ENCODE measurements around the gene MCC. TPM values are rescaled to one million over a fixed set of nuclear protein-coding genes. Genes with fewer than 3 reads are reported as not detected.

MCC gene
- total RNA-seq, 1 donor from 2014 or later = 20.6 TPM

DNA sequence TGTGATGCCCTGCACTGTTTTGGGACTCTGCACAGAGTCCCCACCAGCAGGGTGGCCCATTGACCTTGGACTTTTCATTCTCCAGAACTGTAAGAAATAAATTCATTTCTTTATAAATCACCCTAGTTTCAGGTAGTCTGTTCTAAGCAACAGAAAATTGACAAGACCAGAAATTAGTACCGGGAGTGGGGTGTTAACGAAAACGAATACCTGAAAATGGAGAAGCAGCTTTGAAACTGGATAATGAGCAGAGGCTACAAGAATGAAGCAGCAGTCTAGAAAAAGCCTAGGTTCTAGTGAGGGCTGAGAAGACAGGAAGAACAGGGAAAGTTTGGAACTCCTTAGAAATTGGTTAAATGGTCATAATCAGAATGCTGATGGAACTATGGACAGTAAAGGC is 2.1 kb upstream of the MCC start:
- Histone ChIP-seq H3K27ac (no peak overlapping the region), H3K36me3 (no peaks in the 10 kb centered on the region), H3K27me3 (ENCODE audit: low read depth) (peaks cover 60% of the 10 kb centered on the region), H3K4me1 (peaks cover 23% of the 10 kb centered on the region), H3K9me3 (peaks cover 7% of the 10 kb centered on the region), H3K4me3 (no peak overlapping the region)
- intact Hi-C loops (cut with DNase I) = no loop called here
- TF ChIP-seq, protein P1, sequence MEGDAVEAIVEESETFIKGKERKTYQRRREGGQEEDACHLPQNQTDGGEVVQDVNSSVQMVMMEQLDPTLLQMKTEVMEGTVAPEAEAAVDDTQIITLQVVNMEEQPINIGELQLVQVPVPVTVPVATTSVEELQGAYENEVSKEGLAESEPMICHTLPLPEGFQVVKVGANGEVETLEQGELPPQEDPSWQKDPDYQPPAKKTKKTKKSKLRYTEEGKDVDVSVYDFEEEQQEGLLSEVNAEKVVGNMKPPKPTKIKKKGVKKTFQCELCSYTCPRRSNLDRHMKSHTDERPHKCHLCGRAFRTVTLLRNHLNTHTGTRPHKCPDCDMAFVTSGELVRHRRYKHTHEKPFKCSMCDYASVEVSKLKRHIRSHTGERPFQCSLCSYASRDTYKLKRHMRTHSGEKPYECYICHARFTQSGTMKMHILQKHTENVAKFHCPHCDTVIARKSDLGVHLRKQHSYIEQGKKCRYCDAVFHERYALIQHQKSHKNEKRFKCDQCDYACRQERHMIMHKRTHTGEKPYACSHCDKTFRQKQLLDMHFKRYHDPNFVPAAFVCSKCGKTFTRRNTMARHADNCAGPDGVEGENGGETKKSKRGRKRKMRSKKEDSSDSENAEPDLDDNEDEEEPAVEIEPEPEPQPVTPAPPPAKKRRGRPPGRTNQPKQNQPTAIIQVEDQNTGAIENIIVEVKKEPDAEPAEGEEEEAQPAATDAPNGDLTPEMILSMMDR (IDR thresholded peaks at IDR 0.05) = no peak
- DNase-seq (no peak), ATAC-seq (no peak)

DNA sequence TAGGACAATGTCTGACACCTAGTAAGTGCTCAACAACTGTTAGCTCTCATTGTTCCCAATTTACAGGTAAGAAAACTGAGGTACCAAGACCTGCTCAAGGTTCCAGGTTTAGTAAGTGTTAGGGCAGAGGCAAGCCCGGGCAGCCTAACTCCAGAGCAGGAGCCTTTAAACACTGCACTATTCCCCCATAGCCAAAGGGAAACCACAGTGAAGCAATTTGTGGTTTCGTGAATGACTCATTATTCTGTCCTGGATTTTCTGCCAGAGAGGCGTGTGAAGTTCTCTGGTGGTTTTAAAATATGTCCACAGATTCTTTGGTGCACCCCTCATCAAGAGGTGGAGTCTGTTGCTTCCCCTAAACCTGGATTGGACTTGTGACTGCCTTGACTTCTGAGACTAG is 1.0 kb upstream of the MCC start:
- Histone ChIP-seq H3K27me3 (ENCODE audit: low read depth) (peaks cover 64% of the 10 kb centered on the region), H3K4me1 (peaks cover 23% of the 10 kb centered on the region), H3K36me3 (no peaks in the 10 kb centered on the region), H3K9me3 (peaks cover 7% of the 10 kb centered on the region), H3K4me3 (no peak overlapping the region), H3K27ac (peak overlapping the region; percentile 24)
- no peak for DNase-seq
- intact Hi-C loops (cut with DNase I) = no loop called here
- TF ChIP-seq, protein P1 (IDR thresholded peaks at IDR 0.05) = no peak
- ATAC-seq = peak; percentile 78 to 84

DNA sequence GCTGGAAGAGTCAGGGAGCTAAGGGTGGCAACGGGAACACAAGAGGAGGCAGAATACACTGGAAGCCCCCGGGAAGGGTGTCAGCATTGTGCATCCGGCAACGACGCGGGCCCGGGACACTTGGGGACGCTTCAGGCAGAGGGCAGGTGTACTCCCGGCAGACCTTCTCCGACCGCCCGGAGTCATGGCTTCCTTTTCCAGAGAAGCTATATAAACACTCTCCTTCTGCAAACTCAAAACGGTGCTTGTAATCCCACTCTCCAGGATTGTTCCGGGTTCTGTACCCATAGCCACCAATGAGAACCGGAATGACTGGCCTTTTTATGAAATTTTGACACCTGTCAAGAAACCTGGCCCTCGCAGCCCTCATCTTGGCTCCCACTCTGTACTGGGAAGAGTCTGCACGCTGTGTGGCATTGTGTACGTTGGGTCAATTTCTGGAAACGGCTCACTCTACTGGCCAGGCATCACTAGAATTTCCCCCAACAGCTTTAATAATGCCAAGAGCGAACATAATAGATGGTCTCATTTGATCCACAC is 462 bp upstream of the MCC start:
- Histone ChIP-seq H3K36me3 (no peaks in the 10 kb centered on the region), H3K27me3 (ENCODE audit: low read depth) (peaks cover 64% of the 10 kb centered on the region), H3K4me3 (peak overlapping the region; percentile 58), H3K9me3 (peaks cover 7% of the 10 kb centered on the region), H3K27ac (peak overlapping the region; percentile 24), H3K4me1 (peaks cover 23% of the 10 kb centered on the region)
- intact Hi-C loops (cut with DNase I) = no loop called here
- TF ChIP-seq, protein P1 (IDR thresholded peaks at IDR 0.05) = no peak
- ATAC-seq = peak; percentile 48 to 51
- DNase-seq = no peak

DNA sequence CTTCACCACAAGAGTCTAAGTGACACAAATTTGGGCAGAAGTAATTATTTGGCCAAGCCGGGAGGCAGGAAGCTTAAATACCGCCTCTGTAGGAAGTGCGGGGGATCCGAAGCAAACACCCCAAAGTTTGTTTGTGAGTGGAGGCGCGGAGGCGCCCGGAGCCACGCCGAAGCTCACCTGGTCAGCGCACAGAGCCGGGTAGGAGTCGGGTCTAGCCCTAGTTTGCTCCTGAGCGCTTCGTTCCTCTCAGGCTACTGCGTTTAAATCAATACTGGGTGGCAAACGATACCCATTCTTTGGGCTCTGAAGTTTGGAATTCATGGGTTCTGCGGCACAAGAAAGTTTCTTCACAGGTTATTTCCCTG is 855 bp downstream of the MCC start:
- Histone ChIP-seq H3K9me3 (peaks cover 7% of the 10 kb centered on the region), H3K27ac (no peak overlapping the region), H3K27me3 (ENCODE audit: low read depth) (peaks cover 69% of the 10 kb centered on the region), H3K4me1 (peaks cover 23% of the 10 kb centered on the region), H3K36me3 (no peaks in the 10 kb centered on the region), H3K4me3 (peak overlapping the region; percentile 58)
- ATAC-seq (peak; percentile 25 to 30), DNase-seq (no peak)
- TF ChIP-seq, protein P1 (IDR thresholded peaks at IDR 0.05) = no peak
- intact Hi-C loops (cut with DNase I) = no loop called here

DNA sequence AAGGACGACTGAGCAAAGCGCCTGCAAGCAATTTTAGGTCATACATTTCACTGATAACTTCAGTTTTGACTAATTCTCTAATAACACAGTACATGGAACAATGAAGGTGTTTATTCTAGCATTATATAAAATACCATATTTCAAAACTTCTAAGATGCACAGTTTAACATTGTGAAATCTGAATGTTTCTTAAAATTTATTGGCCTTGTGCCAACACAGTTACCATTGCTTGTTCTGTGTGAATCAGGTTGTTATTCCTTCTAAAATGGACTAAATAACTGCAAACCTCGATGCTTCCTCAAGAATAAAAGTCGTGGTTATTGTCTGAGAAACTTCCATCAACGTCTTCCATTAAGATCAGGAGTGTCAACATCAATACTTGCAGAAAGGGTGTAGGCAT is 8.0 kb downstream of the MCC start:
- Histone ChIP-seq H3K27me3 (ENCODE audit: low read depth) (peaks cover 9% of the 10 kb centered on the region), H3K9me3 (no peaks in the 10 kb centered on the region), H3K4me3 (no peak overlapping the region), H3K4me1 (no peaks in the 10 kb centered on the region), H3K36me3 (no peaks in the 10 kb centered on the region), H3K27ac (no peak overlapping the region)
- DNase-seq (no peak), ATAC-seq (no peak)
- TF ChIP-seq, protein P1 (IDR thresholded peaks at IDR 0.05) = no peak
- intact Hi-C loops (cut with DNase I) = no loop called here

DNA sequence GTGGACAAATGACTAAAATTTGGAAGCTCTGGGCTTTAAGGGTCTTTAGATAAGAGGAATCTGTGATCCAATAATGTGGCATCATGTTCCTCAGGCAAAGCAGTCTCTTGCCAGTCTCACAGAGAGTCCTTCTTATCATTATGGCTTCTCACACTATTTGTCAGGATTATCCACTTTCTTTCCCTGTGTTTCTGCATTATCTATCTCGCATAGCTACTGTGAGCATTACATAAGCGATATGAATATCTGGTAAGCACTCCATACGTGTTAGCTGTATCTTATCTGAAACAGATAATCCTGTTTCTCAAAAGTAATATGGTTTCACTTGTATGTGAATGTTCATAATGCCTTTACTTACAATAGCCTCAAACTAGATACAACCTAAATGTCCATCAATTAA is 9.6 kb downstream of the MCC start:
- ATAC-seq = no peak
- intact Hi-C loops (cut with DNase I) = no loop called here

More for the DNA sequence above, 9.6 kb downstream of the MCC start:
- peaks cover 12% of the 10 kb centered on the region for H3K27me3 ChIP-seq (ENCODE audit: low read depth)
- TF ChIP-seq, protein P1 (IDR thresholded peaks at IDR 0.05) = no peak
- H3K36me3 ChIP-seq = no peaks in the 10 kb centered on the region
- H3K4me3 ChIP-seq = no peak overlapping the region
- H3K27ac ChIP-seq = no peak overlapping the region
- no peaks in the 10 kb centered on the region for H3K4me1 ChIP-seq
- no peak for DNase-seq
- H3K9me3 ChIP-seq = no peaks in the 10 kb centered on the region
